Mesenteric fat pad (tissue), 1 donor: ENCODE results near the gene RBM43. TPM values are rescaled to one million over a fixed set of nuclear protein-coding genes. Genes with fewer than 3 reads are reported as not detected.
"Not testable (repeated sequence)": the region's sequence is repeated elsewhere in the genome, so short reads cannot be mapped to it uniquely, and the experiment has no call there.

Experiments
- DNase-seq: peaks from one replicate; pipeline ENCODE4 v3.0.0-alpha.2; 2020; ENCODE audit warnings: low spot score
- total RNA-seq: library from RNA; stranded (reverse); fragmentation: NEBNext Ultra II Directional; extraction: Animal tissue kit (Norgen Biotek cat#: 25700); gene quantifications from one replicate; pipeline ENCODE4 v1.2.1, GENCODE V29; 2021
- donor health status: DM: yes; HTN: yes; CAD: no.

RBM43 gene
- total RNA-seq, 1 donor from 2014 or later, result 3.7 TPM

DNA sequence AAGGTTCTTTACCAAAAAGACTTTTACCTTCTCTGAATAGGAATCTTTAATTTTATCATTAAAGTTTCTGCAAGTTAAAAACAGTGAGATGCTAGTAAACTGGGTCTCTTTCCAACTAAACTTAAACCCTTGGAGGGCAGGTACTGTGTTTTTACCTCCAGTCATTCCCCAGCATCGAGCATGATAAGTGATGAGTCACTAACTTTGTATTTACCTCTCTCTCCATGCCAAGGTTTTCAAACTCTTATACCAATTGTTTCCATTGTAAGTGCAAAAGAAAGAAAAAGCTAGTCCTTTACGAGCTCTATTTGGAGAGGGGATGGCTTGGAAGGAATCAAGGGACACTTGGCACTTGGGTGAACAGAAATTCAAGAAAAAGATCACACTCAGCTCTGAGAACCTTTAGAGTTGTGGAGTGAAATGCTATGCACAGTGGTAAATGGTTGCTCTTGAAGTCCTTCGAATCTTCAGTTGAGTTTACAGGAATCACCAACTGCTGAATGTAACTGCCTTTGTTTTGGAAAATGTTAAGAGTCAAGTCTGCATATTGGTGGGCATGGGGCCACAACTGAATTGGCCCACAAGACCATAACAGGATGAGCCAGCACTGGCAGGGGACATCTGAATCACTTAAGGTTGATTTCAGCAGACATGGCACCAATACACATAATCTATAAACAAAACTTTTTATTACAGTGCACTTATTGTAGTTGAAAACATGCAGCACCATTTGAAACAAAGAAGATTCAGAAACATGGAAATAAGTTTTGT lies 8.3 kb upstream of the RBM43 start:
- DNase-seq, result no peak

GRCh38 chr2:151268085-151268484 lies 6.4 kb upstream of the RBM43 start:
- DNase-seq, result no peak

- no peak for DNase-seq
Measured at GRCh38 chr2:151267537-151267936, 5.9 kb upstream of the RBM43 start.

DNA sequence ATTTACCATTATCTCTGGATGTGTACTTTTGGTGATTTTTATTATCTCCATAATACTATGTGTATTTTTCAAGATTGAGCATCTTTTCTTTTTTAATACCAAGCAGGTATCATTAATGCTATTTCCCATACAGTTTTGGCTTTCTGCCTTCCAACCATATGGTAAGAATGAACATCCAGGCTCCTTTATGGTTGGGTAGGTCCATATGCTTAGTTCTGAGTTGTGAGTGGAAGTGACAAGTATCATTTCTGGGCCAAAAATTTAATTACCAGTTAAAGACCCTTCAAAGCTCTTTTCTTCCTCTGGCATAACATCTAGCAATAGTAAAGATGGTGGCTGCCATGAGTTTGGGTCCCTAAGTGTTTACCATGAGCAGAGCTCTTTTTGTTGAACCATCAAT lies 4.3 kb upstream of the RBM43 start:
- no peak for DNase-seq

DNA sequence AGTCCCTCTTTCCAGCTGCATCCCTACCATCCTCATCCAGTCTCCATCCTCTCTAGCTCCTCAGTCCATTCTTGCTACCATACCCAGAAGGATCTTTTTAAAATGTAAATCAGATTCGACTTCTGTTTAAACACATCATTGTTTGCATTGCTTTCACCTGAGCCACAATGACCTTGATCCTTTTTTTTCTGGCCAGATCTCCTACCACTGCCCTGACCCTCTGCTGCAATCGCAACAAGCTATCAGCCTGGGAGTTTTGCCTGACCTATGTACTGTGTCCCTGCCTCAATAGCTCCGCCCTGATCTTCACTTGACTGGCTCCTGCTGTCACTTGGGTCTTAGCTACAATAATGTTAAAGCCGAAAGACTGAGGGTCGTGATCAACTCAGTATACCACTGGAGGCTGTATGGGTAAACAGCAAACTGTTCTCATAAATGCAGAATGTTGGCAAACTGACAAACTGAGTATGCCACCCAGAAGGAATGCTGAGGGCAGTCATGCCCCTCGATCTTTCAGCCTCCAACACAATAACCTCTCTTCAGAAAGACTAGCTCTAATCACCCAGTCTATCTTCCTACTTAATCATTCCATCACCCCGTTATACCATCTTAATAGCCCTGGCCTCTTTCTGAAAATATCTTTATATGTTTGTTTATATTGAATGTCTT lies 2.6 kb upstream of the RBM43 start:
- DNase-seq, result no peak

DNA sequence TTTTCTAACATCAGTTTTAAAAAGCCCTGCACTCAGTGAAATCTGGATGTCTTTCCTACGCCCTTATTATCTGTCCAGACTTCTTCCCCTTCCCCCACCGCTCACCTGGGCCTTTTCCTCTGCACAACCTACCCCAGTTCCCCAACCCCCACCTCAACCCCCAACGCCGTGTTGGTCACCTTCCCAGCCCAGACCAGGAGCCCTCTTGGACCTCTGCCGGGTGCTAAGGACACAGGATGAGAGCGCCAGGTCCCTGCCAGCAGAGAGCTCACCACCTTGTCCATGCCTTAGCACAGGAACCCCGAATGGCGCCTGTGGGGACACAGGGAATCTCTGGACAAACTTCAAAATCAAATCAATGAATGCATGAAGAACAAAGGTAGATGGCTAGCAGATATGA lies 966 bp upstream of the RBM43 start:
- no peak for DNase-seq

DNA sequence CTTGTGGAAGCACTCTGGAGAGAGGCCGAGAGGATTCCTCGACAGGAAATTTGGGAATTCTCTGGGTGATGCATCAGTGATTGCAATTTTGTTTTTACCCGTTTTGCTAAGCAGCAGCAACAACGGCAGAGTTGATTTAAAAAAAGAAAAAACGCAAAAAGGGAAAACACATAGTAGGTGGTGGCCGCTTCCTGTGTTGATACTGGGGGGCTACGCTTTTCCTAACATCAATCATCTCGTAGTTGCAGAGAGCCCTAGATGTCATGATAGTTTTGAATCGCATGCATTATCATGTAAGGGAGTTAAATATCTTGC lies 271 bp upstream of the RBM43 start:
- DNase-seq, result no peak

- DNase-seq, result no peak
Measured at GRCh38 chr2:151260573-151261230, 961 bp downstream of the RBM43 start.

DNA sequence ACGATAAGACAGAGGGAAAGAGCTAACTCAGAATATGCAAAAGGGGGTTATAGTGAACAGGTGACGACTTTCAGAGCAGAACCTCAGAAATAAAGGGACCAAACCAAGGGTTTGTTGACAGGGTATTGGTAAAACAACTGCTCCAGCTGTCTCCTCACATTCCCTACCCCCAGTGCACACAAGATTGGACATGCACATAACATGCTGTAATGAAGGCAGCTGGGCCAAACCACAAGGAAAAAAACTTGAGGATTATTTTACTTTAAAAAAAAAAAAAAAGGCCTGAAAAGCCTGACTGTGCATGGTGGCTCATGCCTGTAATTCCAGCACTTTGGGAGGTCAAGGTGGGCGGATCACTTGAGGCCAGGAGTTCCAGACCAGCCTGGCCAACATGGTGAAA lies 3.5 kb downstream of the RBM43 start:
- no peak for DNase-seq

DNA sequence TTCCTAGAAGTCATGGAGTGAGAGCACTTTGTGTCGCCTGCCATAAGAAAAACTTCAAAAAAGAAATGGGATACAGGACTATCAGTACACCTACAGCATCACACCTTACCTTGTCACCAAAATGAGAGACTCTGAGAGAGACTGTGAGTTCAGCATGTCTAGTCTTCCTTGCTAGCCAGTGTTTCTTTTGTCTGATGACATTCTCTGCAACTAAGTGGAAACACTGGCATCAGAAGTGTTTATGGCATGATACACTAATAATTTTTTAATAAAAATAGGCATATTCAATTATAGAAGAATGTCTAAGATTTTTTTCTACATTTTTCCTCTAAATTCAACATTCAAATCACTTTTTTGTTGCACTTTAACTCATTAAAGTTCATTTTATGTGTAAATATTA lies 9.0 kb downstream of the RBM43 start:
- no peak for DNase-seq

DNA sequence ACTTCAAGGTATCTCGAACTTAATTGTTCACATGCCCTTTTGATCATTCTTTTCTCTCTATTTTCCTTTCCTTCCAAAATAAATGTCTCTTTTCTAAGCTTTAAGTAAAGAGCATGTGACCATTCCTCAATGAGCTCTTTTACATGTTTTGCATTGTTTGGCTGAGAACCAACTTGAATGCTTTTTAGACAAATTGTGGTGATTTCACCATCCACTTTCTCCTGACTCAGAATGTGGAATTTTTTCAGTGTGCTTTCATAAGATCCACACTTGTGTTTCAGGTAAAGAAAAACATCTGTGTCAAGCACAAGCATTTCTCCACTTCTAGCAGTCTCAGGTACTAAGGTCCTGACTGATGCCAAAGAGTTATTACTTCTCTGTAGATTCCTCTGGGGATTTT lies 10.7 kb downstream of the RBM43 start:
- DNase-seq, result no peak

DNA sequence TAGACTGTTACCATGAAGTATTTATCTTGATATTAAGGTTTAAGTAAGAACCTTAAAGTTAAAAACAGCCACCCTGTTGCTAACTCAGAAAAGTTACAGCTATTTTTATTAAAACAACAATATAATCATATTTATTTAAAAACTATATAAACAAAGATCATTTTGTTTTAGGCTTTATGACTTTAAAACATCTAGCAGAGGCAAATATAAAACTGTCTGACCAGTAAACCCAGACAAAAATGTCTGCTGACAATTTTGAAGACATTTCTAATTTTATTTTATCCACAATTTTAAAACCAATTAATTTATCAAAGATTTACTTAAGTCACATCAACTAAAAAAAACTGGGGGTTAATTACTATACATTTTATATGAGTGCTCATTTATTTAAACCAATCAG lies 14.2 kb downstream of the RBM43 start:
- DNase-seq, result no peak

- no peak for DNase-seq
Measured at GRCh38 chr2:151246152-151246551, 15.5 kb downstream of the RBM43 start.

DNA sequence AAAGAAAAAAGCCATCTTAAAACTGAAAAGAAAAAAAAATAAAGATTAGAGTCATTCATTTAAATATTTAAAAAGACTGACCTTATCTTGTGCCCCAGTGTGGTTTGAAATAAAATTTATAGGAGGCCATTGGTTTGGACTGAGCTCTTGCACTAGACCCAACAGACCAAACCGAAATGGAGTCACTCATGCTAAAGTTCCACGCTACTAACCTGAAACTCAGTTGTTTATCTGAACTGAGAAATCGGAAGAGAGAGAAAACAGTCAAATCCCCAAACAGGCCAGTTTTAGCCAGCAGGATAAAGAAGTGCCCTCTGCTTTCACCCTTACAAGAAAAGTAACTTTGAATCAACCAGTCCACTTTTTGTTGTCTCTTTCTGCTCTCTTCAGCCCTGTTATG lies 18.2 kb downstream of the RBM43 start:
- DNase-seq, result no peak

DNA sequence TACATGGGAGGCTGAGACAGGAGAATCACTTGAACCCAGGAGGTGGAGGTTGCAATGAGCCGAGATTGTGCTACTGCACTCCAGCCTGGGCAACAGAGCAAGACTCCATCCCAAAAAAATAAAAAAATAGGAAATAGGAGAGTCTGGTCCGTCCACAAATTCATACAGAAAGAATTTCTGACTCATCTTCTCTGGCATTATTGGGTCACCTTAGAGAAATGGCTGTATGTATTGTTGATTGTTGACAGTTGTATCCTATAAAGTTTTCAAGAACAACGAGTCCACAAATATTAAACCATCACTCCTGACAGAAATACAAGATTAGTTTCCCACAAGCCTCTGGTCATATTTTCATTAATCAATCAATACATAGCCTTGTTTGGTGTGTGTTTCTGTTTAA lies 20.4 kb downstream of the RBM43 start:
- no peak for DNase-seq

DNA sequence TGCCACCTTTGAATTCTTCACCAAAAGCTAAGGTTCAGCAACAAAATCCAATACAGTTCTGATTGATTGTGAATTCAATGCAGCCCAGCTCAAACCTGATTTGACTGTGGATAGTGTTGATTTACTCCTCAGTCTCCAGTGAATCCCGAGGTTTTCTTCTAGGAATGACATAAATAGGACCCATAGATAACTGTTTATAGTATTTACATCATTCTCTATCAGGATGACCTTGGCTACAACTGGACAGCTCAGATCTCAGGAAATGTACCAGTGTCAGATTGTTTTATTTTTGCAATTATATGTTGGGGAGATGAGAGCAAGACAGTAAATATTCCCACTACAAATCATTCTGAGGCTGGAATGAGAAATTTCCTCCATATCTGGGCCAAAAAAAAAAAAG lies 21.2 kb downstream of the RBM43 start:
- no peak for DNase-seq

- no peak for DNase-seq
Measured at GRCh38 chr2:151239624-151240023, 22.0 kb downstream of the RBM43 start.

DNA sequence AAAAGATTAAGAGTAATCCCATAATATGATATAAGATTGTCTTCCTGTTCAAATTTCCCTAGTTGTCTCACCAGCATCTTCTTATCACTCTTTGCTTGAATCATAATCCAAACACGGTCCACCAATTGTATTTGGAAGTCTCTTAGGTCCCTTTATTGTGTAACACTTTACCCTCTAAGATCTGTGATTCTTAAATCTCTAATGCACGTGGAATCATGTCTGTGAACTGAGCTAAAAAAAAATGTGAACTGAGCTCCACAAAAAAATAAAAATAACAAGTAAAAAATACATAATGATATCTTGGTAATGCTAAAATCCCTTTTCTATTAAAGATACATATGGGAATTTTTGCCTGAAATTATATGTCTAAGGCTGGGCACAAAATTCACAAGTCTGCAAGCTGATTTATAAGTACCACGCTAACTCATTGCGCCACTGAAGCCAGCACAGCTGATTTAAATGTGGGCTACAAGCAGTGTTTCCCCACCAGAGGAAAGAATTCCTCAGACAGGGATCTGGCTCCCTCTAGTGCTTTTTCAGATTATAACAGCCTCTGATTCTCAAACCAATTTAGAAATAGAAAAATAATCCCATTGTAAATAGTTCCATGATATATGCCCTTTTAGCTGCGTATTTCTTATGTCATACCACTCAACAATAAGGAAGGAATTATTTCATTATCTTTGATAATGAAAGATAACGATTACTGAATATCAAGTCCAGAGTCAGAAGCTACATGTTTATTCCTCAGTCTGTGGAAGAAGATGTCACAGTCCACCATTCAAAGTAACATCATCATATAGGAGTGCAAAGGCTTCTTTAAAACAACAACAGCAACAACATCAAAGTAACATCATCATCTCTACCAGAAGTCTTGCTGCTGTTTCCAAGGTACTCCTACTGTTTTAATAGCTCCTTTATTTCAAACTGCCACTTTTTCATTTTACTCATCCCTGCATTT lies 22.9 kb downstream of the RBM43 start:
- no peak for DNase-seq

GRCh38 chr2:151237422-151238025 lies 24.1 kb downstream of the RBM43 start:
- DNase-seq, result no peak

DNA sequence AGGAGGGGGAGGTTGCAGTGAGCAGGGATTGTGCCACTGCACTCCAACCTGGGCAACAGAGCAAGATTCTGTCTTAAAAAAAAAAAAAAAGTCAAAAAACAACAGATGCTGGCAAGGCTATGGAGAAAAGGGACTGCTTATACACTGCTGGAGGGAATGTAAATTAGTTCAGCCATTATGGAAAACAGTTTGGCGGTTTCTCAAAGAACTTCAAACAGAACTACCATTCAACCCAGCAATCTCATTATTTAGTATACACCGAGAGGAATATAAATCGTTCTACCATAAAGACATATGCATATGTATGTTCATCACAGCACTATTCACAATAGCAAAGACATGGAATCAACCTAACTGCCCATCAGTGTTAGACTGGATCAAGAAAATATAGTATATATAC lies 27.9 kb downstream of the RBM43 start:
- DNase-seq, result not testable (repeated sequence)

DNA sequence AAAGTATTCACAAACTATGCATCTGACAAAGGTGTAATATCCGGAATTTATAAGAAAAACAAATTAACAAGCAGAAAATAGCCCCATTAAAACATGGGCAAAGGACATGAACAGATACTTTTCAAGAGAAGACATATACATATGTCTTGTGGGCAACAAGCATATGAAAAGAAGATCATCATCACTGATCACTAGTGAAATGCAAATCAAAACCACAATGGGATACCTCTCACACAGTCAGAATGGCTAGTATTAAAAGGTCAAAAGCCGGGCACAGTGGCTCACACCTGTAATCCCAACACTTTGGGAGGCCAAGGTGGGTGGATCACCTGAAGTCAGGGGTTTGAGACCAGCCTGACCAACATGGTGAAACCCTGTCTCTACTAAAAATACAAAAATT lies 28.4 kb downstream of the RBM43 start:
- not testable (repeated sequence) for DNase-seq
